Gastroesophageal sphincter (tissue), 3 donors: Measurements from ENCODE around the gene SHLD1.

Experiments used
- POLR2A ChIP-seq, 2 donors: fragments of 450-650 bp; IDR thresholded peaks; one replicate each; pipeline ENCODE4 v1.6.1; 2017; ENCODE audit warnings: antibody characterized with exemption in 2 of 2, mild to moderate bottlenecking in 2 of 2, moderate library complexity in 1 of 2
- TF ChIP-seq, protein P1 (sequence below), 4 experiments: fragments of 200-600 bp in 2 of 4; fragments of 450-650 bp in 2 of 4; sonication (generic) in 1 of 4; IDR thresholded peaks; one replicate each; pipeline ENCODE4 v1.5.1; 2017 to 2019; ENCODE audit warnings: antibody characterized with exemption in 4 of 4, mild to moderate bottlenecking in 2 of 4, moderate library complexity in 2 of 4

DNA sequence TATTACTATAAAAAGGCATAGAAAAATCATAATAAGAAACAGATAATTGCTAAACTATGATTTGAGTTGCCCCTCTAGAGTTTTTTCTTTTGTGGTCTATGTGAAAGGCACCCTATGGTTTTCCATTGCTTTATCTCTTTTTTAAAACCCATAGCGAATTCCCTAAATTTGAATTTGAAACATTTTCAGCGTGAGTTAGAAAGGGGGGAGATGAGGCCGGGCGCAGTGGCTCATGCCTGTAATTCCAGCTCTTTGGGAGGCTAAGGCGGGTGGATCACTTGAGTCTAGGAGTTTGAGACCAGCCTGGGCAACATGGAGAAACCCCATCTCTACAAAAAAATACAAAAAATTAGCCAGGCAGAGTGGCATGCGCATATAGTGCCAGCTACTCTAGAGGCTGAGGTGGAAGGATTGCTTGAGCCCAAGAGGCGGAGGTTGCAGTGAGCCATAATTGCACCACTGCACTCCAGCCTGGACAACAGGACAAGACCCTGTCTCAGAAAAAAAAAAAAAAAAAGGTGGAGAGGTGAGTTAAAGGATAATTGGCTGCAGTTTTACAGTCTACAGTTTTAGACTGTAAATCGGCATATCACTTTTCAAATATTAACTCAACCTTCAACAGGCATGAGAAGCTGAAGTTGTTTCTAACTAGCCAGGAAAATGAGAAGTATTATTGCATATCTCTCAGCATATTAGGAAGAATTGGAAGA lies 46.3 kb downstream of the SHLD1 start:
- TF ChIP-seq, protein P1, sequence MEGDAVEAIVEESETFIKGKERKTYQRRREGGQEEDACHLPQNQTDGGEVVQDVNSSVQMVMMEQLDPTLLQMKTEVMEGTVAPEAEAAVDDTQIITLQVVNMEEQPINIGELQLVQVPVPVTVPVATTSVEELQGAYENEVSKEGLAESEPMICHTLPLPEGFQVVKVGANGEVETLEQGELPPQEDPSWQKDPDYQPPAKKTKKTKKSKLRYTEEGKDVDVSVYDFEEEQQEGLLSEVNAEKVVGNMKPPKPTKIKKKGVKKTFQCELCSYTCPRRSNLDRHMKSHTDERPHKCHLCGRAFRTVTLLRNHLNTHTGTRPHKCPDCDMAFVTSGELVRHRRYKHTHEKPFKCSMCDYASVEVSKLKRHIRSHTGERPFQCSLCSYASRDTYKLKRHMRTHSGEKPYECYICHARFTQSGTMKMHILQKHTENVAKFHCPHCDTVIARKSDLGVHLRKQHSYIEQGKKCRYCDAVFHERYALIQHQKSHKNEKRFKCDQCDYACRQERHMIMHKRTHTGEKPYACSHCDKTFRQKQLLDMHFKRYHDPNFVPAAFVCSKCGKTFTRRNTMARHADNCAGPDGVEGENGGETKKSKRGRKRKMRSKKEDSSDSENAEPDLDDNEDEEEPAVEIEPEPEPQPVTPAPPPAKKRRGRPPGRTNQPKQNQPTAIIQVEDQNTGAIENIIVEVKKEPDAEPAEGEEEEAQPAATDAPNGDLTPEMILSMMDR (IDR thresholded peaks at IDR 0.05): no peak
- TF ChIP-seq POLR2A (IDR thresholded peaks at IDR 0.05): no peak
